Measurements from ENCODE around the gene HMX2.
A peak's percentile ranks its signal among the peaks of the same experiment; 100 is the strongest.

Gene HMX2

GRCh38 chr10:123149162-123149567, 1.2 kb downstream of the HMX2 start:
- no peak overlapping the region for H3K4me3 ChIP-seq (ENCODE audit: low read length)
- DNase-seq (ENCODE audit: low read depth) = no peak
- TF ChIP-seq CTCF (conservative IDR thresholded peaks at IDR 0.05; ENCODE audit: low read depth, low read length) = no peak

- no peak for DNase-seq (ENCODE audit: low read depth)
- H3K4me3 ChIP-seq (ENCODE audit: low read length) = peak overlapping the region; percentile 33
- no peak for TF ChIP-seq CTCF (conservative IDR thresholded peaks at IDR 0.05; ENCODE audit: low read depth, low read length)
Measured at GRCh38 chr10:123149568-123150270, 1.8 kb downstream of the HMX2 start.

GRCh38 chr10:123150271-123150985, 2.5 kb downstream of the HMX2 start:
- peak overlapping the region; percentile 33 for H3K4me3 ChIP-seq (ENCODE audit: low read length)
- no peak for DNase-seq (ENCODE audit: low read depth)
- TF ChIP-seq CTCF (conservative IDR thresholded peaks at IDR 0.05; ENCODE audit: low read depth, low read length) = no peak

- DNase-seq (ENCODE audit: low read depth) = no peak
Measured at GRCh38 chr10:123150986-123151736, 3.2 kb downstream of the HMX2 start.

GRCh38 chr10:123151737-123152135, 3.8 kb downstream of the HMX2 start:
- no peak for DNase-seq (ENCODE audit: low read depth)
- TF ChIP-seq CTCF (conservative IDR thresholded peaks at IDR 0.05; ENCODE audit: low read depth, low read length) = no peak

More at GRCh38 chr10:123150986-123151736, 3.2 kb downstream of the HMX2 start:
- TF ChIP-seq CTCF (conservative IDR thresholded peaks at IDR 0.05; ENCODE audit: low read depth, low read length) = no peak
- H3K4me3 ChIP-seq (ENCODE audit: low read length) = peak overlapping the region; percentile 12

GRCh38 chr10:123153486-123154091, 5.7 kb downstream of the HMX2 start:
- no peak overlapping the region for H3K4me3 ChIP-seq (ENCODE audit: low read length)
- no peak for DNase-seq (ENCODE audit: low read depth)
- TF ChIP-seq CTCF (conservative IDR thresholded peaks at IDR 0.05; ENCODE audit: low read depth, low read length) = no peak

More at GRCh38 chr10:123151737-123152135, 3.8 kb downstream of the HMX2 start:
- H3K4me3 ChIP-seq (ENCODE audit: low read length) = no peak overlapping the region

Measured in retinal pigment epithelial cell (primary cell).